SK-N-SH treated with all-trans-retinoic acid at 6 μM for 48 hours (cell line): ENCODE measurements around the gene SEMG1.

Experiments used
- GLIS3 ChIP-seq: fragments of 250-450 bp; sonication (Bioruptor Pico); IDR thresholded peaks from 2 replicates; pipeline ENCODE4 v1.5.0; 2020; ENCODE audit warnings: mild to moderate bottlenecking, moderate library complexity
- OSR1 ChIP-seq: fragments of 250-450 bp; sonication (Bioruptor Pico); IDR thresholded peaks from 2 replicates; pipeline ENCODE4 v1.8.0; 2022; ENCODE audit warnings: moderate library complexity, mild to moderate bottlenecking, inconsistent platforms
- PATZ1 ChIP-seq: fragments of 250-450 bp; sonication (Bioruptor Pico); IDR thresholded peaks from 2 replicates; pipeline ENCODE4 v1.8.0; 2020; ENCODE audit warnings: mild to moderate bottlenecking, moderate library complexity, borderline replicate concordance
- RARB ChIP-seq: fragments of 250-450 bp; sonication (Bioruptor Pico); IDR thresholded peaks from 2 replicates; pipeline ENCODE4 v1.8.0; 2021; ENCODE audit warnings: mild to moderate bottlenecking, moderate library complexity
- TCF4 ChIP-seq: fragments of 250-450 bp; sonication (Bioruptor Pico); IDR thresholded peaks from 2 replicates; pipeline ENCODE4 v1.8.0; 2021; ENCODE audit warnings: mild to moderate bottlenecking, moderate library complexity, borderline replicate concordance
- ZC3H10 ChIP-seq: fragments of 250-450 bp; sonication (Bioruptor Pico); IDR thresholded peaks from 2 replicates; pipeline ENCODE4 v1.5.1; 2021; ENCODE audit warnings: mild to moderate bottlenecking, moderate library complexity
- ZFP30 ChIP-seq: fragments of 450-650 bp; formaldehyde crosslinking; IDR thresholded peaks from 2 replicates; pipeline ENCODE4 v1.5.0; 2022; ENCODE audit warnings: mild to moderate bottlenecking, moderate library complexity

GRCh38 chr20:45174434-45175364 lies 32.1 kb upstream of the SEMG1 start, which contains the start of gene PI3:
- TF ChIP-seq GLIS3 (no peak), ZFP30 (CRISPR knock-in tag) (no peak), PATZ1 (CRISPR knock-in tag) (no peak), TCF4 (CRISPR knock-in tag) (no peak), RARB (CRISPR knock-in tag) (no peak), OSR1 (no peak), ZC3H10 (no peak)
